GM21717 (cell line): Measurements from ENCODE around the gene NCKAP1.
"Not testable (repeated sequence)": the region's sequence is repeated elsewhere in the genome, so short reads cannot be mapped to it uniquely, and the experiment has no call there.

Experiments used
- ATAC-seq: cut with Tn5 transposase; IDR thresholded peaks from one replicate; pipeline ENCODE4 v1.9.1; 2021; ENCODE audit warnings: mild to moderate bottlenecking, moderate library complexity; ENCODE audit not compliant: unreplicated experiment

Gene NCKAP1

DNA sequence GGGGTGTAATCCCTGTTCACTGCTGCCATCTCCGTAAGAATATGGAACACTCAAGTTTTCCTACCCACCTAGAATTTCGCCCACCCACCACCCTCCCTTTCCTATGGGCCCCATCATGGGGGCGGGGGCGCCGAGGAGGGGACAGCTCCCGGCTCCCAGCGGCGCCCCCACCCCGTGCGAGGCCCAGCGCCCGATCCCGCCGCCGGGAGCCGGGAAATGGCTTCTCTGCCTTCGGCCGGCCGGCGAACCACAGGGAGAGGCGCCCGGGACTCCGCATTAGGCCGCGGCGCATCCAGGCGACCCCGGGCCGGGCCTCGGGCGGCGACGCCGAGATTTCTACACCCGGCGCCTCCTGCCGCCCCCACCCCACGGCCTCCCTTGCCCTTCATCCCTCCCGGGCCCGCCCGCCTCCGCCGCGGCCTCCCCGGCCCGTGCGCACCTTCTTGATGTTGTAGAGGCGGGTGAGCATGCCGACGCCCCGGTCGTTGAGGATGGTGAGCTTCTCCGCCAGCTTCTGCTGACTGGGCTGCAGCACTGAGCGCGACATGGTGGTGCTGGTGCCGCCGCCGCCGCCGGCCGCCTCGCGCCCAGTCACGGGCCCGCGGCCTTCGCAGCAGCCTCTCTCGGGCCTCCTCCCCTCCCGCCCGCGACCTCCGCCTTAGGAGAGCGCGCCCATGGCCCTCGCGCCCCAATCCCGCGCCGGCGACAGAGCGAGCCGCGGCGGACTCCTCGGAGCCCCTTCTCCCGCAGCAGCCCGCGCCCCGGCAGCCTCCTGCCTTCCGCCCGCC is 510 bp downstream of the NCKAP1 start:
- ATAC-seq = peak; percentile 40

GRCh38 chr2:183037074-183037552 is 1.1 kb downstream of the NCKAP1 start:
- ATAC-seq = no peak

DNA sequence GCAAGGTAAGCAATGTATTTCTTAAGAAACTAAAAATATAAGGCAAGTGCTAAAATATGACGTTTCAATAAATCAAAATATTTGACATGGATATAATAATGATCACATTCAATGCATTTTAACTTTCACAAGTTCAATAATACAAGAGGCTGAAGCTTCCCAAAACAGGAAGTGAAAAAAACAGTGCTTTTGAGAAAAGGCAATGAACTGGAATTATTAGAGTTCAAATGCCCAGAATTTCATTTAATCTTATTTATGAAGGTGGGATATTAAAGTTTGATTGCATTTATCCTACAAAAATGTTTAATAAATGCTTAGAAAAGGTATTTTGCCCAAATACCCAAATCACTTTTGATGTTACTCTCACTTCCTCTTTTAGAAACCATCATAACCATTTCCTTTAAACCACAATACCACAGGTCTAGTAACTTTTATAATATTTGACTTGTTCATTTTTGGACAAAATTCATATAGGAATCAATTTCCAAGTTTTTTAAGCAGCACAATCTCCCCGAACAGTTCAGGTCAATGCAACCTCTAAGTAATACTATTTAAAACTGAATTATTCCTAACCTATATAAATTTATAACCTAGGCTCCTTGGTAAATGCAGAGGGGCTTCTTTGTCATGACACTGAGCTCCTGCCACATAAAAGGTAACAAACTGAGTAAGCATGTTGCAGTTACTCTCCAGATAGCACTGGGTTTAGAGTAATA is 2.1 kb downstream of the NCKAP1 start:
- ATAC-seq = peak; percentile 54

DNA sequence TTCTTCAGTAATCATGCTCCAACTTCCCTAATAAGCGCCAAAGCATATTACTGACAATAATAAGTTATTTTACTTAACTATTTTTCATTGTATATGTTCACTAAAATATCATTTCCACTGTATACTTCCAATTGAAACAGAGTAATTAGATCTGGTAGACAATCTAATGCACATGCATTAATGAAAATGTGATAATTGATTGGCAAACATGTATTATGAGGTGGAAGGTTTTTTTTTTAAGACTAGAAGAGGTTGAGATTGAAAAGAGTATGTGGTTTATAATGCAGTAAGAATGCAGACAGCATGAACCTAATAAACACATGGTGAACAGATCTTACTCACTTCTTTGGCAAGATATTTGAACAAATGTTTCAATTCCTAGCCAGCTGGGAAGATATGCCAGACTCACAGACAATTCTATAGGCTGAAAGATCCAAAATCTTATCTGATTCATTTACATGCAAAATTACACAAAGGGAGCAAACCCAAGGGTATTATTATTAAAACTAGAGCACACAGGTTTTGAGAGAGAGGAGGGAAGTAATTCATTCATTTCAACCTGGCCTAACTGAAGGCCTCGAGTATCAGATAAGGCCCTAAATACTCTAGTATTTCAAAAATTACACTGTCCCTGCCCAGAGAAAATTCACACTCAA is 2.8 kb downstream of the NCKAP1 start:
- ATAC-seq = no peak

- no peak for ATAC-seq
These were observed 3.5 kb downstream of the NCKAP1 start for GRCh38 chr2:183034806-183035205.

GRCh38 chr2:183033951-183034350 is 4.3 kb downstream of the NCKAP1 start:
- ATAC-seq = no peak

- ATAC-seq = no peak
These were observed 6.1 kb downstream of the NCKAP1 start for GRCh38 chr2:183031911-183032794.

GRCh38 chr2:183029219-183029618 is 9.0 kb downstream of the NCKAP1 start:
- ATAC-seq = no peak

DNA sequence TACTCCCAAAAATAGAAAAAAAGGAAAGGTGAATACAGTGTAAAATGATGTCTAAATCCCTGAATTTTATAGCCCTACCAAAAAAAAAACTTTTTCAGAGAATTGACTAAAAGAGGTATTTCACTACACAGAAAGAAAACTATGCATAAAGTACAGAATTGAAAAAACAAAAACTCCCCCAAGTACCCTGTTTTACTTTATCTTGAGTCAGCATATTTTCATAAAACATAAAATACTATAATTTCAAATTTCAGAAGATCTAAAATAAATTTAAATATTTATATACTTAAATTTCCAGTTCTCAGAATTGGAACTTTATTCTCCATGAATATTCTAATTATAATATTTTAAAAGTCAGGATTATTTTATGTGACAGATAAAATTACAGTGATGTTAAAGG is 10.1 kb downstream of the NCKAP1 start:
- ATAC-seq = no peak

- ATAC-seq = no peak
These were observed 10.8 kb downstream of the NCKAP1 start for GRCh38 chr2:183027443-183027842.

DNA sequence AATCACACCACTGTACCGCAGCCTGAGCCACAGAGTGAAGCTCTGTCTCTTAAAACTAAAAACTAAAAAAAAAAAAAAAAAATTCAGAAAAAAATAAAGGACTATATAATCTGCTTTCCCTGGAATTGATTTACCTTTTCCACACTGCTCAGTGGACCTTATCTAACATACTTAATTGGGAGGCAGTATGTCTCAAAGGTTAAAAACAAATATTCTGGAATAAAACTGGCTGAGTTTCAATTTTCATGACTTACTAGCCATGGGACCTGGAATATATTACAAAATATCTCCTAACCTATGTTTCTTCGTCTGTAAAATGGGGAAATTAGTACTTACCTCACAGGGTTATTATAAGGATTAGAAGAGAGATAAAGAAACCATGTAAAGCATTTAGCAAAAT is 11.8 kb downstream of the NCKAP1 start:
- ATAC-seq = no peak

GRCh38 chr2:183025993-183026392 is 12.3 kb downstream of the NCKAP1 start:
- no peak for ATAC-seq

DNA sequence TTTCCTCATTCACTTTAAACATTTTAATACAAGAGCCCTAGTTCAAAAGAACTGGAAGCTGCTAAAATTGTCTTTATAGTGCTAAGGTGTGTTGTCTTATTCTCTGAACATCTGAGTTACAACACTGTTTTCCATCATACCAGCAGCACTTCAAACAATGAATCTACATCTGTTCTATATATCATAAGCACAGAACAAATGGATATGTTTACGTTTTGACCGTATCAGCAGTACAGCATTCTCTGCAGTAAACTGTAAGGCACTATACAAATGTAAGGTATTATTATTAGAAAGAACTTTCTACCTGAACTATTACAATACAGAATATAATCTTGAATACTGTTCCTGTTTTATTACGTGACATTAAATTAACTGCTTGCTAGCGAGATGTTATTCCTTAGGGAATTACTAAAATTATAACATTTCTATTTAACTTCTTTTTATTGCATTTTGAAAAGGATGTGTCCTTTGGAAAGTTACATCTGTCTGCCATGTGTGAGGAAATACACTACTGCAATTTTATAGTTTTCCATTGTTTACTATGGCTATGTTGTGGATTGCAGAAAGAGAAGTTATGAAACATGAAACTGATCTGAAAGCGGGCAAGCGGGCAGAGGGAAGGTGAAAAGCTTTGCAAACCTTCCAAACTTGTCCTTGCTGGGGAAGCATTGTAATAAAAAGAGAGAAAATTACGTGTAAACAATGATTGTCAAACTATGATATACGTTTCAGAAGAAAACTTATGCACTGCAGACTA is 13.7 kb downstream of the NCKAP1 start:
- ATAC-seq = no peak

- no peak for ATAC-seq
These were observed 15.5 kb downstream of the NCKAP1 start for GRCh38 chr2:183022711-183023110.

DNA sequence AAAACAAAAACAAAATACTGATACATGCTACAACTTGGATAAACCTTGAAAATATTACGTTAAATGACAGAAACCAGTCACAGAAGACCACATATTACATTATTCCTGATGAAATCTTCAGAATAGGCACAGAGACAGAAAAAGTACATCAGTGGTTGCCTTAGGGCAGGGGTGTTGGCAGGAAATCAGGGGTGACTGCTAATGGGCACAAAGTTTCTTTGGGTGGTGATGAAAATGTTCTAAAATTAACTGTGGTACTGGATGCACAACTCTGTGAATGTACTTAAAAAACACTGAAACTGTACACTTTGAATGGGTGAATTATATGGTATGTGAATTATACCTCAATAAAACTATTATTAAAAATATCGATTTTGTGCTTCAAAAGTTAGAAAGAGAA is 16.6 kb downstream of the NCKAP1 start:
- no peak for ATAC-seq

DNA sequence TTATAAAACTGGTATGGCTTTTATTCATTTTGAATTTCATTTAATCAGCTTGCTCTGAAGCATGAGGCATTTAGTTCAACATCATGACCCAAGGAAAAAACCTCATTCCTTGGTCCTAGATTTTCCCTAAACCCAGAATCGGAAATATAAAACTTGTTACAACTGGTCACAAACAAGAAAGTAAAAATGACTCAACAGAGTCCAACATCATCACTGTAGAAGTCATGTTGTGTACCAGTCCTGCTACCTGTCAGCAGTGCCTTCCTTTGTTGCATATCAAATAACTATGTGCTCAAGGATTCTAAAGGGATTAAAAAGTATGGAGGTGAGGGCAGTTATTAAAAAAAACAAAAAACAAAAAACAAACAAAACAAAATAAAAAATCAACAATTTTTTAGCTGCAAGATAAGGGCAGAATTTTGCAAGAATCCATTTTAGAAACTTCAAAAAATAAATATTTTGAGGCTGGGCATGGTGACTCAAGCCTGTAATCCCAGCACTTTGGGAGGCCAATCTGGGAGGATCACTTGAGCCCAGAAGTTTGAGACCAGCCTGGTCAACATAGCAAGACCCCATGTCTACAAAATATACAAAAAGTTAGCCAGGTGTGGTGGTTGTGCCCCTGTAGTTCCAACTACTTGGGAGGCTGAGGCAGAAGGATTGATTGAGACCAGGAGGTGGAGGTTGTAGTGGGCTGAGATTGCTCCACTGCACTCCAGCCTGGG is 18.4 kb downstream of the NCKAP1 start:
- ATAC-seq = no peak

DNA sequence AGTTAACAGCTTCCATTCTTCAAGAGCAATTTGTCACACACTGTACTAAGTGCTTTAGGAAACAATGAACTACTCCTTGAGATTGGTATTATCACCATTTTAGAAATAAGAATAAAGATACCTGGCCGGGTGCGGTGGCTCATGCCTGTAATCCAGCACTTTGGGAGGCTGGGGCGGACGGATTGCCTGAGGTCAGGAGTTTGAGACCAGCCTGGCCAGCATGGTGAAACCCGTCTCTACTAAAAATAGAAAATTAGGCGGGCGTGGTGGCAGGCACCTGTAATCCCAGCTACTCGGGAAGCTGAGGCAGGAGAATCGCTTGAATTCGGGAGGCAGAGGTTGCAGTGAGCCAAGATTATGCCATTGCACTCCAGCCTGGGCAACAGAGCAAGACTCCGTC is 20.4 kb downstream of the NCKAP1 start:
- ATAC-seq = not testable (repeated sequence)

DNA sequence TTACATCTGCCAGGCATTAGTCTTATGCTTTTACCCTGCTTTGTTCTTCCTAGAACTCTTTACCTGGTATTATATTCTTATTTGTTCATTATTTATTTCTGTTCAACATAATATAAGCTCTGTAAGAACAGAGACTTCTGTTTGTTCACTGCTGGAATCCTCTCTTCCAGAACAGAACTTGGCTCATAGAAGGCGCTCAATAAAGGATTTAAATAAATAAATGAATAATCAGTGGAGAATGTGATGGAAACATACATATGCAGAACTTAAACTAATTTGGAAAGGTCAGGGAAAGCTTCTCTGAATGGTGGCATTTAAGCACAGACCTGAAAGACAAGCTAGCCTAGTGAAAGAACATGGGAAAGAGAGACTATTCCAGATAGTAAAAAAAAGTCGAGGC is 24.3 kb downstream of the NCKAP1 start:
- ATAC-seq = no peak

- ATAC-seq = no peak
These were observed 26.5 kb downstream of the NCKAP1 start for GRCh38 chr2:183011743-183012142.
